Activated CD4-positive, alpha-beta T cell treated with anti-CD3 and anti-CD28 coated beads for 24 hours (primary cell): ENCODE measurements around the gene SNED1.

Source experiments
- DNase-seq, 2 donors: peaks; one replicate each; pipeline ENCODE4 v3.0.0-alpha.2; 2020; ENCODE audit warnings: low read depth in 2 of 2

Gene SNED1

DNA sequence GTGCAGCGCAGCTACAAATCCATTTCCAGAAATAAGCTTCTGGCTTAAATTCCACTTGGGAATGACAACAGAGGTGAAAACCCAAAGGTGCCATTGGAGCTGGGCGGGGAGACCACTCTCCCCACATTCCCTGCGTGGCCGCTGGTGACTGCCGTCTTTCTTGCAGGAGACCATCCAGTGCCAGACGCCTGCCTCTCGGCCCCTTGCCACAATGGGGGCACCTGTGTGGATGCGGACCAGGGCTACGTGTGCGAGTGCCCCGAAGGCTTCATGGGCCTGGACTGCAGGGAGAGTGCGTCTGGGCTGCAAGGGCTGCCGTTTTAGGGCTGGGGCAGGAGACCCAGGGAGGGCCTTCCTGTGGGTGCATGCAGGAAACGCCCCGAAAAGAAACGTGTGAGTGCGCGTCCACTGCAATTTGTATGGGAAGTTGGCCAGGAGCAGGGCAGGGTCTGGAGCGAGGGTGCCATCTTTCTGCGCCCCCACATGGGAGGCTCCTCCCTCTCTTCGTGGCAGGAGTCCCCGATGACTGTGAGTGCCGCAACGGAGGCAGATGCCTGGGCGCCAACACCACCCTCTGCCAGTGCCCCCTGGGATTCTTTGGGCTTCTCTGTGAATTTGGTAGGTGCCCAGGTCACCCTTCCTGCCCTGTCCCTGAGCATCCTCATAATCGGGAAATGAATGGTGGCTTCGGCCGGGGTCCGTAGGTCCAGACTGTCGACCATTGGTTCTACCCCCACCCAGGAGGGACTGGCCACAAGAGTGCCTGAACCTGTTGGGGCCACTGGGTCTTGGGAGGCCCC is 49.9 kb downstream of the SNED1 start:
- DNase-seq: no peak

- no peak for DNase-seq
Observed at GRCh38 chr2:241048949-241049343, 50.5 kb downstream of the SNED1 start.

DNA sequence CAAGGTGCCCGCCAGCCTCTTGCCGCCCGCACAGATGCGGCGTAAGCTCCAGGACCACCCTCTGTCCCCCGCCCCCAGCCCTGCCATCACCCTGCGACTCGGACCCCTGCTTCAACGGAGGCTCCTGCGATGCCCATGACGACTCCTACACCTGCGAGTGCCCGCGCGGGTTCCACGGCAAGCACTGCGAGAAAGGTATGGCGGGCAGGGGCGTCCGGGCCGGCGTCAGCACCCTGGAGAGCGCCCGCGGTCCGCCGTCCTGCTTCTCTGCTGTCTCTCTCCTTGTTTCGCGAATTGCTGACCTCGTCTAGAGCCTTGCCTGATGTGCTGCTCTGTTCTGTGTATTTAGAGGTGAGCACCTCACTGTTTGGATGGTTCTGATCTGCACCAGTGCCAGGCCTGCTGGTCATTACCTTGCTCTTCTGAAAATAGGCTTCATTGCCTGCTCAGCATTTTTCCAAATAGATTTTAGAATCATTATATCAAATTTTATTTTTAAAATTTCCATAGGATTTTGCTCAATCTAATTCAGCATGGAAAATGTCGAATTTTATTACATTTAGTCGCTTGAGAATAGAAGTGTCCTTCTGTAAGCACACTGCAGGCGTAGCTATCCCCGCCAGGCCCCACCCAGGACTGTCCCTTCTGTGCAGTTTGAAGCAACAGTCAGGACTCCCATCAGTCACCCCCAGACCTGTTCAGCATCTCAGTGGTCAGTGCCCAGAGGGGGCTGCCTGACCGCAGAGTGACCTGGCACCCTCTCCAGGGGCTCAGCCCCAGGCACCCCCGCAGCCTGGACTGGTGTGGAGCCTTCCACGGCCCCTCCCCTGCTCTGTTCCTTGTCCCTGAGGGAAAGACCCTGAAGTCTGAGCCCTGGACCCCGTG is 51.6 kb downstream of the SNED1 start:
- DNase-seq: no peak

DNA sequence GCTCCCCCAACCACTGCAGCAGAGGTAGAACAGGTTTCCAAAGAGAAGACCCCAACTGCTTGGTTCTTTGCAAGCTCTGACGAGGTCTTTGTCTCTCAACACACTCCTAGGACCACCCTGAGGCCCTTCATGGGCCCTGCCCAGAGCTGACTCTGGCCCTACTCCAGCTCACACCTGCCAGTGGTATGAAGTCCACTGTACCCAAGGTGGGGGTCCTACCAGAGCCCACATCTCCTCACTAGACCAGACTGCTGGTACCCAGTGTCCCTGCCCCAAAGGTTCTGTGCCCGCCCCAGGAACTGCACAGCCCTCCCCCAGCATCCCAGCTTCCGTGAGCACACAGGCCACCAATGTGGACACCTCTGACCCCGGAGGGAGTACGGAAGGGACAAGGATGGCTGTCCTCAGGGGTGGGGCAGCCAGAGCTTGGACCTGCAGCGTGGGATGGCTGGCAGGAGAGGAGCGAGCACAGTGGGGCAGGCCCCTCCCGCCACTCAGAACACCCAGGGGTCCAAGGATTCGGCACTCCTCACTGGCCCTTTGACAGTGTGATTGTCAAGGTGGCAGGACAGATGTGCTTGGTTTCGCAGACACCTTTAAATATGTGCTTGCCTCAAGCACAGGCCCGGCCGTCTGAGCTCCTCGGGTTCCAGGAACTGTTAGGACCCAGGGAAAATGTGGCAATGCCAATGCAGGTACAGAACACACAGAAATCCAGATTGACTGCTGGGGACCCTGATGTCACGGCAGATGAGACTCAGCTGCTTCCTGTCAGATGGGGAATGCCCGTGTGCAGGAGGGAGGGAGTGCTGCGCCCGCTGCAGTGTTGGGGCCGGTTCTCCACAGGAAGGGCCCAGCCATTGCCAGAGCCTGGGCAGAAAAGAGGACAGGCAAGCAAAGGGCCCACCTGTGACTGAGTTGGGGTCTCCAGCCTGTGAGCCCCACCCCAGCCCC is 52.5 kb downstream of the SNED1 start:
- no peak for DNase-seq

- no peak for DNase-seq
Observed at GRCh38 chr2:241051578-241052487, 53.4 kb downstream of the SNED1 start.

GRCh38 chr2:241052677-241053360 is 54.4 kb downstream of the SNED1 start:
- DNase-seq: no peak

DNA sequence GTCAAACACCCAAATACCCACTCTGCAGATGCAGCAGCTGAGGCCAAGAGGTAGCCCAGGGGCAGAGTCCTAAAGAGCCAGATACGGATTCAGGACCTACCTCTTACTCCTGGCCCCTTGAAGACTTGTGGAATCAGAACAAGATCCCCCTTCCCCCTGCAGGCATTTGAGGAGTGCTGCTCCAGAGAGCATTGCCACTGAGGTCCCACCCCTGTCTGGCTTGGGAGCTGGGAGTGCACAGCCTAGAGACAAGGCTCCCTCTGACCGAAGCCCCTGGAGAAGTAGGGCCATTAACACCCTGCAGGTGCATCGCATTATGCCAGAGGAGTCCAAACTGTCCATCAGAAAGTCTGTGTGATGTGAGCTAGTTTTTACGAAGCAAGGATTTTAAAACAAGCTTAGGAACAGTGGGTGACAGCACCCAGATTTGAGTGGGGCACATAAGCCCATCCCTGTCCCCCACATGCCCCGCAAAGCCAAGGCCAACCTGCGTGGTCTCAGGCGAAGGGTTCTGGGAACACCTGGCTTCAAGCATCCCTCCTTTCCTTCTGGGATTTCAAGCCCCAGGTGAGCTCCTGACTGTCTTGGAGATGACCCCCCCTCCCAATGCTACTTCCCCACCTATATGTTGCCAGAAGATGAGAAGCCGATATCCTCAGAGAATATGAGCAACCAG is 55.3 kb downstream of the SNED1 start:
- DNase-seq: no peak

DNA sequence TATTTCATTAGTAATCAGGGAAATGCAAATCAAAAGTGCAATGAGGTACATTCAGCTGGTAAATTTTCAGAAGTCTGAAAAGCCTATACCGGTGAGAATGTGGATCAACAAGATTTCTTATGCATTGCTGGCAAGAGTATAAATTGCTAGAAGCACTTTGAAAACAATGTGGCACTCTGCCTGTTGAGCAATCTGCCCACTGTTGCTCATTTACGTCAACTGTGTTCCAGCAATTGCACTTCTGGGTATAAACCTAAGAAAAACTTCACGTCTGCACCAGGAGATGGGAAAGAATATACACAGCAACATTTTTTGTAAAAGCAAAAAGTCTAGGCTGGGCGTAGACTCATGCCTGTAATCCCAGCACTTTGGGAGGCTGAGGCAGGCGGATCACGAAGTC is 62.9 kb downstream of the SNED1 start:
- DNase-seq: no peak

DNA sequence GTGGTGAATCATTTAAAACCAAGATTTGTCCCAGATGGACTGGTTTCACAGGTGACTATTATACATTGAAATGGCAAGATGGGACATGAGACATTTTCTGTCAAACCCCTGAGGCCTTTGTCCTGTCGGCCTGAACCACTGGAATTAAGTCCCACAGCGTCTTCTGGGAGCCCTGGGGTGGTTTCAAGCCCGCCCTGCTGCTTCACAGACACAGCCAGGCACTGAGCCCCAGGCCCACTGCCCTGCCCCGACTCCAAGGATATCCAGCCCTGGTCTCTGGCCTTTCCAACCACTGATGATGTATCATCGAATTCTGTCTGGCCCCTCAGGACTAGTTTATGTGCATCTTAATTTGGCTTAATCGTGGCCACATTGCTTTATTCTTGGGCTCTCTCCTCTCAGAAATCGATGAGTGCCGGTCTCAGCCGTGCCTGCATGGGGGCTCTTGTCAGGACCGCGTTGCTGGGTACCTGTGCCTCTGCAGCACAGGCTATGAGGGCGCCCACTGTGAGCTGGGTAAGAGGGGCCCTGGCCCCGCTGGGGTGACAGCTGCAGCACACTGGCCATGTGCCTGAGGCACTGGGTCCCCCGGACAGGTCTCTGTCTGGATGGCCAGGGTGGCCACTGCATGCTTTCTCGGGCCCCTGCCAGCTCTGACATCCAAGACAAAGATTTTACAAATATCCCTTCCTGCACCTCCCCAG is 64.1 kb downstream of the SNED1 start:
- DNase-seq: no peak

DNA sequence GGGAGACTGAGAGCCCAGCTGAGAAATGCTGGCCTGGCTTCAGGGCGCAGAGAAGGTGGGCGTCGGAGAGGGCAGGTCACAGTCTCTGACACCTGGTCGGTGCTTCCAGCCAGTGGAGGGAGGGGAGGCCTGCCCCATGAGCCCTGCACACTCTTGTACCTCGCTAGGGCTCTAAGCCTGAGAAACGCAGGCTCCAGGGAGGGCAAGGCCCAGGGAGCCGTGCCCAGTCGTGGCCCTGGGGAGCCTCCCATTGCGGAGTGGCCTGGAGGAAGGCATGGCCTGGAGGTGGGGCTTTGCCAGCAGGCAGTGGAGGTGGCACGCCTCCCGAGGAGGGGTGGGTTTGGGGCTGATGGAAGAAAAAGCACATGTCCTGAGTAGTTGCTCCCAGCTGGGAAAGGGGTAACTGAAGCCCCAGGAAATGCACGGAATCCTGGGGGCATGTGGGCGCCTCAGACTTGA is 64.7 kb downstream of the SNED1 start:
- no peak for DNase-seq

DNA sequence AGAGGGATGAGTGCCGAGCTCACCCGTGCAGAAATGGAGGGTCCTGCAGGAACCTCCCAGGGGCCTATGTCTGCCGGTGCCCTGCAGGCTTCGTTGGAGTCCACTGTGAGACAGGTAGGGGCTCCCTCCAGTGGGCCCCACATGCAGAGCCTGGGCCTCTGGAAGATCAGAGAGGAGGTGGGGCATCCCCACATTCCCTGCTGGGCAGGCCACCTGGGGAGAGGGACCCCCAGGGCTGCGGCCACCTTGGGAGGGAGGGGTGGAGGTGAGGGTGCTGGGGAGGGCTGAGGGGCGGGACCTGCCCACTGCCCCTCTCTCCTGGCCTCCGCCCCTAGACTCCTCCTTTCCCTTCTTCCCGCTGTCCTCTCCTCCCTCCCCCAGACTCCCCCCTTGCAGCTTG is 65.2 kb downstream of the SNED1 start:
- DNase-seq: no peak

GRCh38 chr2:241064008-241064801 is 65.8 kb downstream of the SNED1 start:
- DNase-seq: peak; percentile 22 to 40

DNA sequence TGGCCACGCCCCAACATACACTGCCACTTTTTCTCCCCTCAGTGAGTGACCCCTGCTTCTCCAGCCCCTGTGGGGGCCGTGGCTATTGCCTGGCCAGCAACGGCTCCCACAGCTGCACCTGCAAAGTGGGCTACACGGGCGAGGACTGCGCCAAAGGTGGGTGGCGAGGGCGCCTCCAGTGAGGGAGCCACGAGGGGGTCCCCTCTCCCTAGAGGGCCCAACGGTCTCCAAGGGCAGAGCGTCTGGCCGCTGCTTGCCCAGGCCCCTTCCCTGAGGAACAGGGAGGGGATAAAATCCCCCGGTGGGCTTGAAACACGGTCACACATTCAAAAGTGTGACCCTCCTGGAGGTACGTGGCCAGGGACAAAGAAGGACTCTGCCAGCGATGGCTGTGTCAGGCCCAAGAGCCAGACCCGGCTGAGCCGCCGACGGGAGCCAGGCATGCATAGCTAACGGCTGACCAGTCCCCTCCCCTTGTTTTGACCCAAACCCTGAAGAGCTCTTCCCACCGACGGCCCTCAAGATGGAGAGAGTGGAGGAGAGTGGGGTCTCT is 66.5 kb downstream of the SNED1 start:
- DNase-seq: no peak

GRCh38 chr2:241065355-241065803 is 67.0 kb downstream of the SNED1 start:
- no peak for DNase-seq

DNA sequence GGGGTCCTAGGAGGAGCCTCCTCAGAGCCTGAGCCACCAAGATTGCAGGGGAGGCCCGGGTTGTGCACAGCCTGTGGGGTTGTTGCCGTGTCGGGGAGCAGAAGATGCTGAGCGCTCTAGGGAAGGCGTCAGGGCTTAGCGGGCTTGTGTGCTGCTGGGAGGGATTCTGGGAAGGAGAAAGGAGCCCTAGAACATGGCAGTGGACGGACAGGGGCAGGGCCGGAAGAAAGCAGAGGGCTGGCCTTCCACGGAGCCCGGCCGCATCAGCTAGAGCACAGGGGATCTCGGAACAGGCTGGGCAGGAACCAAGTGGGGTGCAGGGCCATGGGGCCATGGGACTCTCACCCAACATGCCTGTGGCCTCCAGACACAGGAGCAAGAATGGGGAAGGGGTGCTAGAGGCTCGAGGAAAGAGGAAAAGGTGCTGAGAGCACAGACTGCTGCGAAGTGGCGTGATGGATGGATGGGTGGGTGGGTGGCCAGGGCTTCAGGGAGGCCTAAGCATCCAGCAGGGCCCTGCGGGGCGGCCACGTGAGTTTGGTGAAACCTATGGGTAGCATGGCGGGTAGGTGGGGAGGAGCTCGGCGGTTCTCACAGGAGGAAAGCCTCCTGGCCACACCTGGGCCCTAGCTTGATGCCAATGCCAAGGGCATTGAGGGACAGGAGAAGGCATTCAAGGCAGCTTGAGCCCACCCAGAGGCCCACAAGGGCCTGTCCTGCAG is 67.9 kb downstream of the SNED1 start:
- DNase-seq: no peak

DNA sequence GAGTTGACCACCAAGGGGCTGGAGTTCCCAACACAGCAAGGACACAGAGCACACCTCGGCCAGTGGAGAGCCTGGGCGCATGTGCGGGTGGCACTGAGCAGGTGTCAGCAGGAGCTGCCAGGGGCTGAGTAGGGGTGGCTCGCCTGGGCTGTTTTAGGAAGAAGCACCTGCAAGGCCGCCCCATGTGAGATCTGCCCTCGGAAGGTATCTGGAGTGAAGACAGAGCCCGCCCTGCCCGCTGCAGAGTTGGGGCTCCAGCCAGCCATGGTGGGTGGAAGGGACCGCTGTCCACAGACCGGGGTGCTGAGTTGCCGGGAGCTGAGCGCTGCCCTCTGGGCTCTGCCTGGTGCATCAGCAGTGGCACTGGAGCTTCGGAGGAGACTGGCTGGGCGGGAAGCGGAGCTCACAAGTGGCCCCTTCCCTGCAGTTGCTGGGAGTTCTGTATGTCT is 68.5 kb downstream of the SNED1 start:
- DNase-seq: no peak
